Measurements from ENCODE around the gene PDE6A.

The PDE6A gene

DNA sequence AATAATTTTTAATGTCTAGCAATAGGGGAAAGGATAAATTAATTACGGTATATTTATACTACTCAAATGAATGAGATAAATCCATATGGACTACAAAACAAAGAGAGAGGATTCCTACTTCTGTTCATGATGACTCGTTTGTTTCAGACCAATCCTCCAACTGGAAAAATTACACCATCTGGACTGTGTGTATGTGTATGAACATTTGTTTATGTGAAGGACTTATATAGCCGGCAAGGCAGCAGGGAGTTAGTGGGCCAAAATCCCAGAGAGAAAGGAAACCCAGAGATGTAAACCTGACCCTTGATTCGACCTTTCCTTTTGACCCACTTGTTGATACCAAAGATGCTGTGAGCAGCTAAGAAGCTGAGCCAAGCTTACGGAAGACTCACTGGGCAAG is 20.1 kb downstream of the PDE6A start:
- no peak for DNase-seq

DNA sequence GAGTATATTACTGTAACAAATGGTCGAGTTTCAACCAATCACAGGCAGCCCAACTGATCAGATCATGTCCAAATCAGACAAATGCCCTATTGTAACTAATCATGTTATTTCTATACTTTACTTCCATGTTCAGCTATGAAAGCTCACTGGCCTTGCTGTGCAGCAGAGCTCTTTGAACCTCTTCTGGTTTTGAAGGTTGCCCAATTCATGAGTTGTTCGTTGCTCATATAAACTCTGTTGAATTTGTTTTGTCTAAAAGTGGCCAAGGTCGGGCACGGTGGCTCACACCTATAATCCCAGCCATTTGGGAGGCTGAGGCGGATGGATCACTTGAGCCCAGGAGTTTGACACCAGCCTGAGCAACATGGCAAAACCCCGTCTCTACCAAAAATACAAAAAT is 21.6 kb downstream of the PDE6A start:
- no peak for DNase-seq

DNA sequence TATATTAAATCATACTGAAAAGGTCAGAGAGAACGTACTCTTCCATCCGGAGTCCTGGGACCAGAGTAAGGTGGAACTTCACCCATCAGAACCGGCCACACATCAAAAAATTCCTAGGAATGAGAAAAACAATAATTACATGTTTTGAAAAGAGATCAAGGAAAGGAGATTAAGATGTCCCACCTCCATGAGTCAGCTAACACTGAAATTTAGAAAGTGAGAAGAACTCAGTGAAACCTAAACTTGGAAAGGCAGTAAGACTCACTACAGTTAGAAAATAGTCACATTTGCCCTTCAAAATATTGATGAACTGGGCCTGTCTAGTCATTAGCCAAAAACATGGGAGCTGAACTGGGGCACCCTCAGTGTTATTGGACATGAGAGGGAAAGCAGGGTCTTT is 23.0 kb downstream of the PDE6A start:
- no peak for DNase-seq

DNA sequence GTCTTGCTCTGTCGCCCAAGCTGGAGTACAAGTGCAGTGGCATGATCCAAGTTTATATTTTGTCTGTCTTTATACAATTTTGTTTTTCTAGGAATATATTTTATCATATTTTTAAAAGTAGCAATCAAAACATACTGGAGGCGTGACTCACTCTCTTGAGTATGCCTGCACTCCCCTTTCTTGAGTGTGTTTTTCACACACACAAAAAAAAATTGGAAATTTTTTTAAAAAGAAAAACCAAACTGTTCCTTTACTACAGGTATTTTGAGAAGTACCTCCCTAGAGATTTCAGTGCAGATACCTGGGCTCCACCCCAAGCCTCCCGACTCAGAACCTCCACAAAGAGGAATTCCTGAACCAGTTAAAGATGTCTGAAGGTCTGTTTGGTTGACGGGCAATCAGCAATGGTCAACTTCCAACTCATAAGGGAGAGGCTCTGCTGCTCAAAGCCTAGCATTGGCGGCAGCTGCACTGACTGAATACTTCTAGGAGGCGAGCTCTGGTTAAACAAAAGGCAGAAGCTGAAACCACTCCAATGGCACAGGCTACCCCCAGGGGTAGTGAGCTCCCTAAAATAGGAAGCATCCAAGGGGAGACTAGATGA is 27.4 kb downstream of the PDE6A start:
- no peak for DNase-seq

DNA sequence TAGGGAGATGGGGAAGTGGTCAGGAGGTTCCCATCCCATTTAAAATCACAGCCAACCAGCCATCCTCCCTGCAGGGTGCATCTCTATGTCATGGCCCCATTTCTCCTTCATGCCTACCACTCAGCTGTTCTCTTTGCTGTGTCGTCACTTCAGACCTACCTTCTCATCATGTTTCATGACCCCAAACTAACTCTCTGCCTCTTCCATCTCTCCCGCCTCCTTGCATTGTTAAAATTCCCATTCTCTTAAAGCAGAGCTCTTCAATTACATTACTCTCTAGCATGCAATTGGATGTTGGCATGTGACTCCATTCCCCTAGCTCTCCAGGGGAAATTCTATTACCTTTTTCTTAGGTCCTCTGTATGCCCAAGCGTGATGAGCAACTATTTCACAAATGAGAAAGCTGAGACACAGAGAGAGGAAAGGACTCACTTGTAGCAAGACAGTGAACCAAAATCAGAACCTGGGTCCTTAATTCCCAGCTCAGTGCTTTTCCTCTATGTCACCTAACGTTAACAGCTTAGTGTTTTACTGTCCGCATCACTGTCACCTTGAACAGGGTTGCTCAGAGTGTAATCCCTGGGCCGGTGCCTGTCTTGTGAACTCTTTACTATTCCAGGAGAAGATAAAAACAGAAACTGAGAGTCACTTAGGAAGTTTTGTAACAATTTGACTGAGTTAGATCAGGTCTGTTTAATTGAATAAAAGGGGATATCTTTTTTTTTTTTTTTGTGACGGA is 28.1 kb downstream of the PDE6A start:
- DNase-seq = no peak

DNA sequence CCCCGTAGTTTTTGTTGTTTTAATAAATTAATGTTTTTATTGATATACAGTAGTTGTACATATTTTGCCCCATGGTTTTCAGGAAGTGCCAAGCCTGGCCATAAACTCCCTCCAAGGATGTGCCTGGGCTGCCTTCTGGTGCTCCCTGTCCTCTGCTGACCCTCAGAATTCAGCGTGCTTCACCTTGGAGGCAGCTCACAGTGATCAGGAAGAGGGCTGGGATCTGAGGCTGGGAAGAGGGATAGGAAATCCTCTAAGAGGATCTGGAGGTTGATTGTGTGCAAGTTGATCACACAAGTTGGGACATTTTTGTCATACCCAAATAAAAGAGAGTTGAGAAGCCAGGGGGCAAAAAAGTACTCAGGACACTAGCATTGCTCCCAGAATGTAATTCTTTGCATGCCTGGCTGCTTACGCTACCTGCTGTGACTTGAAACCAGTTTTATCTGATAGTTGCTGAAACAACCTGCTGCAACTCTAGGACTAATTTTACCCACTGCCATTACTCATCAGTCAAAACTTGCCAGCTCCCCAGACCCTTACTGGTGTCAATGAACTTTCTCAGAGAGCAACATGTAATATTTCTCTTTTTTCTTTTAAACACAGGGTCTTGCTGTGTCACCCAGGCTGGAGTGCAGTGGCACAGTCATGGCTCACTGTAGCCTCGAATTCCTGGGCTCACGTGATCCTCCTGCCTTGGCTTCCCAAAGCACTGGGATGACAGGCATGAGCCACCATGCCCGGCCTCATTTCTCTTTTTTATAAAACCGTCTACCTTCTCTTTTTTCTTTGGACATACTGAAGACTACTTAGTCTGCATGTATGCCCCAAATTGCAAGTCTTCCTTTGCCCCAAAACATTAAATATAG is 29.0 kb downstream of the PDE6A start:
- DNase-seq = no peak

DNA sequence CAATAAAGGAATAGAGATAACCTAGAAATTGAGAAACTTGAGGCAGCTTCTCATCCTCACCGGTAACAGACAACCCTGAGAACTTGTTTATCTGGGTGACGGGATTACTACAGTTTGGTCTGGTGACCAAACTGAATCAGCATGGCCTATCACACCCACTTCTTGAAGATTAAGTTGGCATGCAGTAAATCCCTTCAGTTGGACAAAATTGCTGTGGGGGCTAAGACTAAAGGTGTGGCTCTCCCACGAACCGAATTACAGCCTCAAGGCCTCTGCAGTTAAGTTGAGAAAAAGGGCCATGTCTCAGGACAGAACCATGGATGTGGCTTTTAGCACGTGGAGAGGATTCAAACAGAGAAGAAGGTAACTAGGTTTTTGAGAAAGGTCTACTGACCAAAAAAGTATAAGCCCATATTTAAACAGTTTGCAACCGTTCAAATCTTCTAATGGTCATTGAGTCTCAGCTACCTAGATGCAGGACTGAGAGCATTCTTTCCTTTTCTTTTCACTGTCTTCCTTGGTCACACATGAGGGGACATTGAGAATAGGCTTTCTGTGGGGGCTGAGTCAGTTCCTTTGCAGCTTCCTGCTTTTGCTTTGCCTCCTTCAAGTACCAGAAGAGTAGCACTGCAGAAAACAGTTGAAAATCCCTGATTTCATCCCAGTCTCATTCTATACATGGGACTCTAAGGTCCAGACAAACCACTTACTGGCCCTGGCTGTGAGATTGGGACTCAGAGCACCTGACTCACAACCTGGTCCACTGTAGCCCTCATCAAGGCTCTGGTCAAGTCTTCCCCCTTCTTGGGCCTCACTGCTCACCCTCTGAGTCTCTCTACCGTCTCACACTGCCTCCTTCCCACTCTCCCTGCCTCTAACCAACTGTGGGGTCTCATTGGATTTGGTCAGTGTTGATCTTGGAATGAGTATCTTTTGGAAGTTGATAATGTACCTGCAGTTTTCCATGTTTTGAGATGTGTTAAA is 30.9 kb downstream of the PDE6A start:
- no peak for DNase-seq

DNA sequence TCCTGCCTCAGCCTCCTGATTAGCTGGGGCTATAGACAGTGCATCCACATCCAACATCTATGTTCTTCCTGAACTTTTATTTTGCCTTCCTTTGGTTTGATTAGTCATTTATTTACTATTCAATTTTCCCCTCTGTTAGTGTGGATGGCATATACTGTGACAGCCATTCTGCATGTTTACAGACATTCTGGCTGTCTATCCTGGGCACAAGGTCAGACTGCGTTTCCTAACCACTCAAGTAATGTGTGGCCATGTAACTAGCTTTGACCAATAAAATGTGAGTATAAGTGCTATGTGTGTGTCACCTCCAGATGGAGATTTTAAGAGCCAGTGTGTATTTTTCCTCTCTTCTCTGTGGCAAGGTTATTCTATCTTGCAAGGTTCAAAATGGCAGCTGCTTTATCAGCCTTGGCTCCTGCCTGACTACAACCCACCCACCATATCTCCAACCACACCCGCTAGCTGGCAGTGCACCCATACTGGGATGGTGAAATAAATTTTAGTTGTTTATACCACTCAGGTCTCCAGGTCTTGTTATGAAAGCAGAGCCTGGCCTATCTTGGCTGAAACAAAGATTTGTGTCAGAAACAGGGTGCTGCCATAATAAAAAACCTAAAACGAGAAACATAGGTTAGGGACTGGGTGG is 32.2 kb downstream of the PDE6A start:
- DNase-seq = no peak

DNA sequence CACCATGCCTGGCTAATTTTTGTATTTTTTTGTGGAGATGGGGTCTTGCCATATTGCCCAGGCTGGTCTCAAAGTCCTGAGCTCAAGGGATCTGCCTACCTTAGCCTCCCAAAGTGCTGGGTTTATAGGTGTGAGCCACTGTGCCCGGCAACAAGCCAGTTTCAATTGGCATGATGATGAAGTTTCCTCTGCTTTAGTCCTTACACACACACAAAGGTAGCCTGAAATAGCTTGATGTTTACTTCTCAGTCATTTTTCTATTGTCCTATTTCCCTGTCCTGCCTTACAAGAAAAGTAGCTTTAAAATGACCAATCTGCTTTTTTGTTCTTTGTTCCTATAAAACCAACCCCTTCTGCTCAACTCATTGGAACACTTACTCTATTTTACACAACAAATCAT is 33.6 kb downstream of the PDE6A start:
- no peak for DNase-seq

DNA sequence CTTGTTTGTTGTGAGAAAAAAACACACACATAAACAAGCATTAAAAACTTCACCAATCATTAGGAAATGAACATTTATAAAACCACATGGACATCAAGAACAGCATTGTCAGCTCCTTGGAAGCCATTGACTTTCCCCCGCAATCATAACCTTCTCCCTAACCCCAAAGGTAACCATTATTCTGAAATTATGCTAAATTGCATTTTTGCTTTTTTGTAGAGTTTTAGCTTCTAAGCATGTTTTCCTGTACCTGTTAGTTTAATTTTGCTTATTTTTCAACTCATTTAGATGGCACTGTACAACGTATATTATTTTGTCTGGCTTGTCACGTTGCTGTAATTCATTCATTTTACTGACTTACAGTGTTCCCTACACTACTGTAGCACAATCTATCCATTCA is 36.8 kb downstream of the PDE6A start:
- DNase-seq = no peak

DNA sequence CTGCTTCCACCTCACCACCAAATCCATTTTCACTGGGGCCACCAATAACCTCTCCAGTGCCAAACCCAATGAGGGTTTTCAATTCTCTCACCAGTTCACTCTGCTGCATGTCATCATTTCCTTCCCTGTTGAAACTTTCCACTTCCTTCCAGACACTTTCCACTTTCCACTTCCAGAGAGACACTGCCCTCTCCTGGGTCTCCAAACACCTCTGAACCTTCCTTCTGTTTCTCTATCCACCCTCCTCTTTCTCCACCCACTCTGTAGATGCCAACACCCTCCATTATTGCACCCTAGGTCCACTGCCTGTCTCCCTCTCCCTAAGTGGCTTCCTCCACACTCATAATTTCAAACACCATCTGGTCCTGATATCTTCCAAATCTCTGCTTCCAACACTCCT is 39.6 kb downstream of the PDE6A start:
- DNase-seq = no peak

DNA sequence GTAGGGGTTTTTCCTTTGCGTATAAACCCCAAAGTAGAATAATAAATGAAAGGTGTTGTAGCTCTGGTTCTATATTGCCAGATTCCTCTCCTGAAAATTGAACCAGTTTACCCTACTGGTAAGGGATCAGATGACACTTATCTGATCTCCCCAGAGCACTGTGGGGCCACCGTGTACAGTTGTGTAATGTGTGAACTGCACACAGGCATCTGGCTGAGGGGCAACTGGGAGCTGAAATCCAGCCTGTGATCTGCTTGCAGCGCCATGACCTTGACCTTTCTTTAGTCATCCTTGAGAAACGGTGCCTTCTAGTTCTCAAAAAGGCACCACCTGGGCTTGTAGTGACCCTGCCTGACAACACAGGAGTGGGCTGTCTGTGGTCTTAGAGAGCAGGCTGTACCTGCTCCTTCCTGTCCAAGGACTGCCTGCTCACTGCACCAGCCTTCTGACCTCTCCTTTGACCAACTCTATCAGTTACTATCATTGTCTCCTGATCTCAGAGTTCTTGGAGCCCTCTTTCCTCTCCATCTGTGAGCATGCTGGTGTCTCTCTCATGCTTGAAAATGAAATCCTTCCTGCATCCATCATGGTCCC is 40.2 kb downstream of the PDE6A start:
- no peak for DNase-seq

DNA sequence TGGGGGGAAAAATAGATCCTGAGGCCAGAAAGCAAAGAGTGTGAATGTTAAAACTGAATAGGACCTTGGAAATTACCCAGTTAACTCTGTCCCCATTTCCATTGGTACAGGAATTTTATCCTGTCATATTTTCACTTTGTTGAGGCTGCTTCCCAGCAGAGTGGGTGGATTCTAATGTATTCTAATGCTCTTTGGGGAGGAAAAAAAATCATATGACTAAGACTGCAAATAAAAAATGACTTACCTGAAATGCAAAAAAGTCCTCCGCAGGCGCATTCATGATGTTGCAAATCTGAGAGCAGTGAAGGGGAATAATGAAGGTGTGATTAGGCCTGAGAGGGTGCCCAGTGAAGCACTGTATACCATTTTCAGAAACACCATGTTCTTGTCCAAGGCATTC is 41.2 kb downstream of the PDE6A start:
- no peak for DNase-seq

DNA sequence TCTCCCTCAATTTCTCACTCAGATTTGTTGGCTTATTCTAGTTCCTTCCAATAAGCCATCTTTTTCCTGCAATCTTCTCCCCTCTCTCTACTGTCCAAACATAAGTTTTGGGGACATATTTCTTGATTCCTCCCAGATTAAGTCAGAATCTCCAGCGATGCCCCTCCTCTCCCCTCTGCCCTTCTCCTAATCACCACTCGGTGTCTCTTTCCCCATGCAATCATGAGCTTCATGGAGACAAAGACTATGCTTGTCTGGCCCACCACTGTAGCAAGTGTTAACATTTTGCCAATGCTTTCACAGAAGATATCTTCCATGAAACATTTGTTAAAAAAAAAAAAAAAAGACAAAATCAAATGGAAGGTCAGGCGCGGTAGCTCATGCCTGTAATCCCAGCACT is 42.4 kb downstream of the PDE6A start:
- DNase-seq = no peak

DNA sequence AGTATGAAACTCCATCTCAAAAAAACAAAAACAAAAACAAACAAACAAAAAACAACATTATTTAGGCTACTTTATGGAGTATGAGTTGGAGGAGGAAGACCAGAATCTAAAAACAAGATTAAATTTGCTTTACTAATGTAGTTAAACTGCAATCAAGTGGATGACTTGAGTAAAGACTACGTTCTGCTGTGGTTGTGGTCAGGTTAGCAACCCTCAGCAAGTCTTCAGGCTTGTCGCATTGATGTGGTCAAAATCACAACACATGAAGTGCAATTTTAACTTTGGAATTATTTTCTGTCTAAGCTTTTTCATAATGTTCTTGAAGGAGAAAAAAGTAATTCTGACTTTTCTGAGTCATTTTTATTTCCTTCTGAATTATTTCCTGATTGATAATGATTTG is 43.1 kb downstream of the PDE6A start:
- DNase-seq = no peak

DNA sequence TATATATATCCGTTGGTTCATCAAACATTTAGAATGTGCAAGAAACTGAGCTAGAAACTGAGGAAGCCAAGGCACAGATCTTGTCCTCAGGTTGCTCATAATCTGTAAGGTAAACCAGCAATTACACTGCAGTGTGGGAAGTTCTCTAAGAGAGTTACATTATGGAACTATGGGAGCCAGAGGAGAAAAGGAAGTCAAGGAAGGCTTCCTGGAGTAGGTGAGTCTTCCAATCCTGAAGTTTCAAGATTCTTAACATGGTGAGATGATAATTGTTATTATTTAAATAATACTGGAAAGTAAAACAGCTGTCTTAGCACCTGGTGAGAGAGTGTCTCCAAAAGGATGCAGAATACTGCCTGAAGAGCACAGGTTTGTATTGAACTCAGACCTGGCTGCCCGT is 44.2 kb downstream of the PDE6A start:
- no peak for DNase-seq

DNA sequence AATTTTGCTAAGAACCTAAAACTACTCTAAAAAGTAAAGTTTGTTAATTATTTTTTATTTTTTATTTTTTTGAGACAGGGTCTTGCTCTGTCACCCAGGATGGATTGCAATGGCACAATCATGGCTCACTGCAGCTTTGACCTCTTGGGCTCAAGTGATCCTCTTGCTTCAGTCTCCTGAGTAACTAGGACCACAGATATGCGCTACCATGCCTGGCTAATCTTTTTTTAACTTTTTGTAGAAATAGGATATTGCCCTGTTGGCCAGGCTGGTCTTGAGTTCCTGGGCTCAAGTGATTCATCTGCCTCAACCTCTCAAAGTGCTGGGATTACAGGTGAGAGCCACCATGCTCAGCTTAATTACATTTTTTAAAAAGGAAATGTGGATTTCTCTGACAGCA is 45.8 kb downstream of the PDE6A start:
- DNase-seq = no peak

DNA sequence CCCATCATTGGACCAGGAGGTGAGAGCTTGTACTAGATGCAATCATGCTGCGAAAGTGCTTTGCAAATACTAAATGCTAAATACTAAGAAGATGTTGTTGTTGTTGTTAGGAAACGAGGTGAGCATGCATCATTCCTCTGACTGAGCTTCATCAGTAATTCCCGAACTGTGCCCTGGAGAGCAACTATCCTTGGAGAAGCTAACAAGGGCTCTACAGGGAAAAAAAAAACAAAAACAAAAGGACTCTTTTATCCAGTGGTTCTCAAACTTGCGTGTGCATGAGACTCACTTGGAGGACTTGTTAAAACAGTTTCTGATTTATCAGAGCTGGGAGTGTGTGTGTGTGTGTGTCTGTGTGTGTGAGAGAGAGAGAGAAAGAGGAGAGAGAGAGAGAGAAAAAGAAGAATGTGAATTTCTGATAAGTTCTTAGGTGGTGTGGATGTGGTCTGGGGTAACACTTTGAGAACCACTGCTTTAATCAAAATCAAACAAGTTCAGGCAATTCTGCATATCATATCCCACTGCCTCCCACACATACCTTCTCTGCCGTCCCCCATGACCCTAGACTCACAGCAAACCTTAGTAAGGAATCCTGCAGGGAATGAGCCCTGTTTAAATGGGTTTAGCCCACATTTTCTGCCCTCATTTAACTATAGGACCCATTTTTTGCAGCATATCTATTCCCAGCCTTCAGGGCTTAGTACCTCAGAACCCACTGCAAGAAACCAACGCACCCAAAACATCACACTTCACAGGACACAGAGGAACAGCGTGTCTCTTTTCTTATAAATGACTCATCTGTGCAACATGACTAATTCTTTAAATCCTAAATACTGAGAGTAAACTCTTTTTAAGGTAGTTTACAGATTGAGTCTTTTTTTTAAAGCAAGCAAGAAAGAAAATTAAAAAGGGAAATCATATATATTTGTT is 48.9 kb downstream of the PDE6A start:
- no peak for DNase-seq

DNA sequence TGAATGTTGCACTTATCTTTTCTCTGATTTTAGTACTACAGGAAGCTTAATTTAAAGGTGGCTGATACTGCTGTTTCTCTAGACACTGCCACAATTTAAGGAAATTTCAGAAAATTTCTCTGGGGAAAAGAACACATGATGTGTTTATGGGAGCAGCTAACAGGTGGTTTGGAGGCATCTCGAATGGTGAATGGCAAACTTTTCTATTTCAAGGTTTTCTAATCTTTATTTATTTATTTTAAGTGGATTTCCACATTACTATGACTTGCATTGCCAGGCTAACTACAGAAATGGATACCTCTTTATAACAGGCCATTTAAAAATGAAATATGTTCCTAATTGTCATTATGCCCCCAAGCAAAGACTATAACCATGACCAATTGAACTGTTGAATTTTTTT is 50.4 kb downstream of the PDE6A start:
- DNase-seq = no peak

DNA sequence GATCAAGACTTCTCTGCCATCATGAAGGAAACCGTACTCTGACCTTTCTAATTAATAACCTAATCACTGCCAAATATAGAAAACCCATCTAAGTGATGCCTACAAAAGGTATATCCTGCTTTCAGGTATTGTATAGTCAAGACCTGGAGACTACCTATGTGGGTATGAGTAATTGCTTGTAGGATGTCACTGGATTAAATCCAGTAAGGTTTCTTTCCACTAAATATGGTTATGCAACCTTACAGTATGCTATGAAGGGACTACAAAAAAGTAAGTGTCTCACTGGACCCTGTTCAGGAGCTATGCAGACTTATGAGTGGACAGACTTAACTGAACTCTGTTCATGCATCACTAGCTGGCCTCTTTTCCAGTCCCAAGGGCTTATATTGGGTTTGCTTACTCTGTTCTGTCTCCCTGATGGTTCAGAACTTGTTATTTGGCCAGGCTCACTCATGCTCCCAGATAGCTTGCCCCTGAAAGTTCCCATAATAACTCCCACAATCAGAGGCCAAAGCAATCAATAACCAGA is 51.1 kb downstream of the PDE6A start:
- DNase-seq = no peak

Measured in SHP77 (cell line).